CD4-positive, alpha-beta T cell treated with Interferon gamma for 1 hour (primary cell): Measurements from ENCODE around the gene AFF2.

Experiments
- DNase-seq: peaks from one replicate; pipeline ENCODE4 v3.0.0-alpha.2; 2020

Gene AFF2

DNA sequence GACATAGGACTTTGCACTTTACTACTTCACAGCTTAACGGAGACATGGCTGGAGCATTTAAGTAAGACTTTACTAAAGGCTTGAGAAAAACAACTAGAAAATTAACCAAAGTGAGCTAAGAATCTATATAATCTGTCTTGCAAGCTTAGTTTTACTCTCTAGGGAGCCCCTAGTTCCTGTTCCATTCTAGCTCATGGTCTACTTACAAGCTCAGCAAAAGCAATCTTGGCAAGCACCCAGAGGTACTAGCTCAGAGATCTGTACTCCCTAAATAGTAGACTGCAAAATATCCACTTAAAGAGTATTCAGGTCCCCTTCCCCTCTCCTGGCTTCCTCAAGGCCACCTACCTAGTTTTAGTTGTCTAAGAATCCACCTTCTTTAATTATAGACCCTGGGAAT lies 535.7 kb downstream of the AFF2 start:
- no peak for DNase-seq

DNA sequence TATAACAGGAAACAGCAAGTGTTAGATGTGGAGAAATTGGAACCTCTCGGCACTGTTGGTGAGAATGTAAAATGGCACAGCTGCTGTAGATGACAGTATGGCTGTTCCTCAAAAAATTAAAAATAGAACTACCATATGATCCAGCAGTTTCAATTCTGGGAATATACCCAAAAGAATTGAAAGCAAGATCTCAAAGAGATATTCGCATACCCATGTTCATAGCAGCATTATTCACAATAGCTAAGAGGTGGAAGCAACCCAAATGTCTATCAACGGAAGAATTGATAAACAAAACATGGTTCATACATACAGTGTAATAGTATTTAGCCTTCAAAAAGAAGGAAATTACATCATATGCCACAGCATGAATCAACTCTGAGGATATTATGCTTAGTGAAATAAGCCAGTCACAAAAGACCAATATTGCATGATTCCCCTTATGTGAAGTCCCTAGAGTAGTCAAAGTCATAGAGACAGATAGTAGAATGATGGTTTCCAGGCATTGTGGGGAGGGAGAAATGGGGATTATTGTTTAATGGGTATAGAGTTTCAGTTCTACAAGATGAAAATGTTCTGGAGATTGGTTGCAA lies 537.0 kb downstream of the AFF2 start:
- no peak for DNase-seq

DNA sequence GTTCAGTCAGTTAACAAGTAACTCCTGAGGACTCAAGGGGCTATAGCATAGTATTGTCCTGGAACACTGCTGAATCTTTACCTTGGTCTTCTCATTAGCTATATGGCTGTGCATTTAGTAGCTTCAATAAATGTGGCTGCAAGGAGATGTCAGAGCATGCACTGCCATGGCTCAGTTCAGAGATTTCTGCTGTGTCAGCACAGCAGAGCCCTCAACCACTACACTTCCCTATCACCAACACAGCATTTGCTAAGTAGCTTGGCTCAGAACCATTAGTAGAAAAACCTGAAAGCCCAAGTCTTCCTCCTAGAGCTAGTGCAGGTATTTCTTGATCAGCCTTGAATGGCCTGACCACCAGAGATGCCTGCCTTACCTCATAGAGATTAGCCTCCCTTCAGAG lies 538.6 kb downstream of the AFF2 start:
- no peak for DNase-seq

DNA sequence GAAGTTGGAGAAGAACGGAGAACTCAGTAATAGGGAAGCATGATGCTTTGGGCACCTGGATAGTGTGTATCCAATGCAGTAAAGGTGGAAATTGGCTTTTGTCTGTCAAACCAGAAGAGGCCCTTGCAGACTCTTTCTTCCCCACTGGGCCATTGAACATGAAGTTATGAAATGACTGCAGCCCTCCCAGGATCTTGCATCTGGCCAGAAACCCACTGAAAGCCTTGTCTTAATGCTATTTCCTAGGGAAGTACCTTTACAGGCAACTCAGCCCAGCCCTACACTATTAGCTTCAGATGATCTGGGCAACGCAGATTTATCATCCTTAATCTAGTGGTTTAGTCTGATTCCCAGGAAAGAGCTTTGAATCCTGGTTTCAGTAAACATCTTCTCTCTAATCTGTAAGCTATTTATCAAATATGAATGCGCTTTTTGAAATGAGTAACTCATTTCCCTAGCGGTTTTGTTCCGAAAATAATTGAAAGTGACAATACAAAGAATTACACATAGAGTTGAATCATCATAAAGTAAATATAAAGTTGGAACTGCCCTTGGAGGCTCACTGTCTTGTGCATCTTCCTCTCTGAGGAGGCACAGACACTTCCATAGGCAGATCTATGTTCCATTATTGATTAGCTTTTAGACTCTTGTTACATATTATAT lies 540.6 kb downstream of the AFF2 start:
- no peak for DNase-seq

DNA sequence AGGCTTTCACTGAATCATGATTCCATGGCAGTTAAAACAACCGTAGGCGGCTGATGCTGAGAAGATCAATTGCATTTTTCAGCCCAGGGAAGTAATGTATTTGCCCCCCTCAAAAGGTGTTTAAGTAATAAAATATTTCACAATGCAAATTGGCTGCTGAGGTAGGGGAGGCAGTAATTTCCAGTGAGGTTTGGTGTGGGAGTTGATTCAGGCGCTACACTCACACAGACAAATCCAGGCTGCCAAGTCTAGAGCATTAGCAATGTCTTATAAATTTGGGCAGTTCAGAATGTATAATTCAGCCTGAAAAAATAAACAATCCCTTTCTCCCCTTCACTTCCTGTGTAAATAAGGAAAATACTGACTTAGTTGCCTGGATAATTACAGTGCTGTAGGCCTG lies 543.0 kb downstream of the AFF2 start:
- no peak for DNase-seq

DNA sequence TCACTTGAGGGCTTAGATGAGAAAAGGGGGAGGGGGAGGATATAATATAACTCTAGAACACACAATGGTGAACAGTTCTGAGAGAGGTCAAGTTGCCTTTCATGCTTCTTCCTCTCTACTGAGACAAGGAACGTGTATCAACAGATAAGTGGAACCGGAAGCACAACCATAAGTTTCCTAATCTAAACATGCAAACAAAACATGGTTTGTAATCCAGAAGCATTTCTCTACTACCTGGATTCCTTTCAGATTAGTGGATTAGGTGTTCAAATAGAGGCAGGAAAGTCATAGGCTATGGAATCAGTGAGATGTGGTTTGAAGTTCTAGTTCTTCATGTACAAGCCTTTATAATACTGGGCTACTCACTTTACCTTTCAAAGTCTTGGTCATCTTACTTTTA lies 544.1 kb downstream of the AFF2 start:
- no peak for DNase-seq

DNA sequence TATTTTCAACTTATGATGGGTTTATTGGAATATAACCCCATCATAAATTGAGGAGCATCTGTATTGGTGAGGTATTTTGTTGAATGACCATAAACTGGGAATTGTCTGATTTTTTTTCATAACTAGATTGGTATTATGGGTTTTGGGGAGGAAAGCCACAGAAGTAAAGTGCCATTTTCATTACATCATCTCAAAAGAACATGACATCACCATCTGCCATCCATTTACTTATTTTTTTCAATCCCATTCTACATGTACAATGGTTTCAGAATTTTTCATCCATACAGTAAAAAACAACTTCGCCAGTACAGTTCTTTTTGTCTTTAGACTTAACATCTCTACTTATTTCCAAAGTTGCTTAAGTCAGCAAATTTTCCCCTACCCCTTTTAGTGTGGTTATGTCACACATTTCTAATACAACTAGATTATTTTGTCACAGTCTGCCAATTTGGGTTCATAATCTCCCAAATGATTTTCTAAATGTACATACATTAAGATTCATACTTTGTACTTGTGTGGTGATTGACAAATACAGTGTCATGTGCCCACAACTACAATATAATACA lies 545.3 kb downstream of the AFF2 start:
- no peak for DNase-seq
